Activated T-cell treated with anti-CD3 and anti-CD28 coated beads, Interleukin-2, amount 50 U/mL, for 1 hour (primary cell): Measurements from ENCODE around the gene PAQR7.

ENCODE experiments used
- DNase-seq: peaks from one replicate; pipeline ENCODE4 v3.0.0-alpha.2; 2020

Gene PAQR7

GRCh38 chr1:25813734-25814471 is 61.6 kb downstream of the PAQR7 start:
- no peak for DNase-seq

GRCh38 chr1:25813071-25813733 is 62.3 kb downstream of the PAQR7 start:
- DNase-seq: no peak
